ENCODE measurements around the gene CTDSPL. TPM values are rescaled to one million over a fixed set of nuclear protein-coding genes. Genes with fewer than 3 reads are reported as not detected.

The CTDSPL gene
- total and polyA plus RNA-seq, 2 of the 13 experiments (the other 11 are each of a cell fraction or from before 2014, with no cell fraction given): 26.1 to 142 TPM

DNA sequence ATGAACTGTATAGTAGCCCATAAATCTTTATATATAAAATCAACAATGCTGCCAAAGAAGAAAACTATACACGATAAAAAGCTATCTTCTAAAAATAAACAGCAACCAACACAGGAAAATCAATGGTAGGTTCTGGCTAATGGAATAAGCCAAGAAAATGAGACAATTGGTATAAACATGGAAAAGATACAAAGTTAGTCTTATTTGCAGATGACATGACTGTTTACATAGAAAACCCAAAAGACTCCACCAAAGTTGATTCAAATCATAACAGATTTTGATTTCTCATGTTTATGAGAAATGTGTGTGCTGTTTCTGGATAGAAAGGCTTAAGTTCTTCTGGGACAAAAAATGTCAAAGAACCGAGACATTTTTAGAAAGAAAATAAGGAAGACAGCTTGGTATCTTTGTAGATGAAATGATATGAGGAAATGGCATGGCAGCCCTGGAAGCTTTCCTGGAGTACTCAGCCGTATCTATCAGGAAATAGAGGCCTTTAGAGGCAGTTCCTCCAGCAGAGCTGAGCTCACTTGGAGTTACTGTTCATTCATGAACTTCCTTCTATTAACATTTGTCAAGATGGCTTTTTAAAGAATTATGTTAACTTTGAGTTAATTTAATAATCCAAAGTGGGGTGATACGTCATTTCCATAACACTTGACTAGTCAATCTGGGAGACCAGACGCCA lies 92.2 kb downstream of the CTDSPL start:
- Histone ChIP-seq H3K4me3 (replicated peaks in 1 of 3; ENCODE audit: insufficient read depth in 1 of 3, low read depth in 2 of 3, low read length in 3 of 3) (no peak overlapping the region), H3K9me3 (ENCODE audit: low read length) (no peaks in the 10 kb centered on the region), H3K27ac (ENCODE audit: extremely low read length, insufficient read depth, low read length) (no peak overlapping the region), H3K36me3 (replicated peaks in 1 of 2; ENCODE audit: control insufficient read depth in 1 of 2, insufficient read depth in 2 of 2, low read length in 2 of 2) (peaks cover 13 to 69% of the 10 kb centered on the region in 2 experiments), H3K9ac (ENCODE audit: insufficient read depth, low read depth, low read length) (no peak overlapping the region), H3K79me2 (ENCODE audit: insufficient read depth, low read length) (no peaks in the 10 kb centered on the region), H3K4me1 (ENCODE audit: insufficient read depth, low read length) (no peaks in the 10 kb centered on the region), H4K20me1 (ENCODE audit: insufficient read depth, low read length) (no peaks in the 10 kb centered on the region), H3K4me2 (ENCODE audit: low read depth, low read length) (no peak overlapping the region), H2AFZ (ENCODE audit: low read length) (no peak overlapping the region), H3K27me3 (ENCODE audit: control insufficient read depth in 1 of 2, insufficient read depth in 2 of 2, low read length in 2 of 2) (no peaks in the 10 kb centered on the region)
- WGBS (ENCODE audit: low lambda C conversion rate): 96% methylated on average over 5 of the region's 5 CpGs
- BruUV-seq (replicated peaks): no TSS peak
- DNase-seq (ENCODE audit: low spot score) (no peak), ATAC-seq (no peak), FAIRE-seq (no peak)
- in situ Hi-C loops (cut with HindIII; ENCODE audit: extremely low pct_ligation_motif_present, low pct_unique_long_range_greater_than_20kb): no loop called here
- CTCF ChIA-PET (ENCODE audit: low intra/inter-chr PET ratio, low total read pairs): no interaction called here
- no peak for TF ChIP-seq ZNF724P (CRISPR knock-in tag; IDR thresholded peaks at IDR 0.05; ENCODE audit: borderline replicate concordance)
- TF ChIP-seq ZNF256 (CRISPR knock-in tag; conservative IDR thresholded peaks at IDR 0.05): no peak
- no peak for TF ChIP-seq SRSF4 (IDR thresholded peaks at IDR 0.05; ENCODE audit: low read depth, low read length, poor library complexity, severe bottlenecking)
- TF ChIP-seq ZNF12 (CRISPR knock-in tag; IDR thresholded peaks at IDR 0.05): no peak
- intact Hi-C loops (cut with micrococcal nuclease; ENCODE audit: unreplicated experiment): no loop called here
- POLR2A ChIA-PET: no interaction called here

DNA sequence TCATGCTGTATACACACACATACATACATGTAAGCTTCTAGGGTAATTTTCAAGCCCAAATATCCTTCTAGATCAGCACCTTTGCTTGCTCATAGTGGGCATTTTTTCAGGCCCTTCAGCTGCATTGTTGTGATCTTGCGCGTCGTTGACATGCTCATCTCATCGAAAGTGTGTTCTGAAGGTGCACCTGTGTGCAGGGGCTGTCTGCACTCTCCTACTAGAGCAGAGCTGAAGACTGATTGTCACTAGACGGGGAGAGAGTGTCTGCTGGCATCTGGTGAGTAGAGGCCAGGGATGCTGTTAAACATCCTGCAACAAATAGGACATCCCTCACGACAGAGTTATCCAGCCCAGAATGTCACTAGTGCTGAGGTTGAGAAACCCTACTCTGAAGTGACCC lies 93.2 kb downstream of the CTDSPL start:
- DNase-seq (ENCODE audit: low spot score): no peak
- FAIRE-seq: no peak
- H3K36me3 ChIP-seq (replicated peaks in 1 of 2; ENCODE audit: control insufficient read depth in 1 of 2, insufficient read depth in 2 of 2, low read length in 2 of 2): peaks cover 13 to 61% of the 10 kb centered on the region in 2 experiments
- H3K27ac ChIP-seq (ENCODE audit: extremely low read length, insufficient read depth, low read length): no peak overlapping the region
- no peaks in the 10 kb centered on the region for H3K4me1 ChIP-seq (ENCODE audit: insufficient read depth, low read length)
- no peaks in the 10 kb centered on the region for H3K27me3 ChIP-seq (ENCODE audit: control insufficient read depth in 1 of 2, insufficient read depth in 2 of 2, low read length in 2 of 2)
- no peak overlapping the region for H2AFZ ChIP-seq (ENCODE audit: low read length)
- in situ Hi-C loops (cut with HindIII; ENCODE audit: extremely low pct_ligation_motif_present, low pct_unique_long_range_greater_than_20kb) (no loop called here), intact Hi-C loops (cut with micrococcal nuclease; ENCODE audit: unreplicated experiment) (no loop called here)
- no TSS peak for BruUV-seq (replicated peaks)
- H3K9ac ChIP-seq (ENCODE audit: insufficient read depth, low read depth, low read length): no peak overlapping the region
- 100% methylated on average over 6 of the region's 6 CpGs for WGBS (ENCODE audit: low lambda C conversion rate)
- H3K4me3 ChIP-seq (replicated peaks in 1 of 3; ENCODE audit: insufficient read depth in 1 of 3, low read depth in 2 of 3, low read length in 3 of 3): no peak overlapping the region
- ChIA-PET POLR2A (no interaction called here), CTCF (ENCODE audit: low intra/inter-chr PET ratio, low total read pairs) (no interaction called here)
- no peaks in the 10 kb centered on the region for H3K9me3 ChIP-seq (ENCODE audit: low read length)
- no peak for ATAC-seq
- no peak overlapping the region for H3K4me2 ChIP-seq (ENCODE audit: low read depth, low read length)
- peak; percentile 17 for TF ChIP-seq RBM22 (optimal IDR thresholded peaks at IDR 0.05; ENCODE audit: low read length)
- TF ChIP-seq ZNF569 (CRISPR knock-in tag; IDR thresholded peaks at IDR 0.05; ENCODE audit: borderline replicate concordance): no peak
- no peaks in the 10 kb centered on the region for H4K20me1 ChIP-seq (ENCODE audit: insufficient read depth, low read length)
- no peaks in the 10 kb centered on the region for H3K79me2 ChIP-seq (ENCODE audit: insufficient read depth, low read length)

Measured in HepG2 (cell line).